ENCODE results near the gene LARGE2. TPM values are rescaled to one million over a fixed set of nuclear protein-coding genes. Genes with fewer than 3 reads are reported as not detected.

LARGE2 gene
- total and polyA plus RNA-seq, 2 of the 13 experiments (the other 11 are each of a cell fraction or from before 2014, with no cell fraction given), result 8.5 to 21.6 TPM

- TF ChIP-seq FOXO4 (CRISPR knock-in tag; conservative IDR thresholded peaks at IDR 0.05) (no peak), ZNF343 (CRISPR knock-in tag; IDR thresholded peaks at IDR 0.05) (0 out of 2 replicates have a peak, but pooled peaks have one; percentile 40), NR3C1 (CRISPR knock-in tag; IDR thresholded peaks at IDR 0.05) (no peak), ZNF12 (CRISPR knock-in tag; IDR thresholded peaks at IDR 0.05) (no peak), DZIP1 (CRISPR knock-in tag; IDR thresholded peaks at IDR 0.05) (no peak), SALL1 (CRISPR knock-in tag; IDR thresholded peaks at IDR 0.05) (peak; percentile 47), ZNF703 (CRISPR knock-in tag; IDR thresholded peaks at IDR 0.05; ENCODE audit: borderline replicate concordance) (no peak), MLXIP (CRISPR knock-in tag; IDR thresholded peaks at IDR 0.05; ENCODE audit: borderline replicate concordance) (no peak), ZNF362 (CRISPR knock-in tag; IDR thresholded peaks at IDR 0.05; ENCODE audit: borderline replicate concordance) (no peak), ZNF281 (CRISPR knock-in tag; IDR thresholded peaks at IDR 0.05; ENCODE audit: borderline replicate concordance) (peak; percentile 80), JDP2 (CRISPR knock-in tag; IDR thresholded peaks at IDR 0.05; ENCODE audit: borderline replicate concordance) (no peak), JUNB (CRISPR knock-in tag; IDR thresholded peaks at IDR 0.05; ENCODE audit: borderline replicate concordance) (no peak), RNF2 (conservative IDR thresholded peaks at IDR 0.05; ENCODE audit: low read depth) (no peak; the same call in 1 of the 2 replicates), ZNF275 (CRISPR knock-in tag; IDR thresholded peaks at IDR 0.05; ENCODE audit: borderline replicate concordance) (0 out of 2 replicates have a peak, but pooled peaks have one; percentile 24), POLR2AphosphoS5 (IDR thresholded peaks at IDR 0.05; ENCODE audit: low read depth, low read length) (no peak; the same call in 1 of the 2 replicates)
Measured at GRCh38 chr11:45921561-45922424, 663 bp upstream of the LARGE2 start (continued).

Measured in HepG2 (cell line).